Esophagus muscularis mucosa (tissue), 4 donors: Measurements from ENCODE around the gene EAF2.

ENCODE experiments used
- EP300 ChIP-seq: sonication (generic); formaldehyde crosslinking; IDR thresholded peaks from one replicate; pipeline ENCODE4 v1.6.1; 2017; ENCODE audit warnings: antibody characterized with exemption
- POLR2A ChIP-seq: fragments of 450-650 bp; IDR thresholded peaks from one replicate; pipeline ENCODE4 v1.6.1; 2017; ENCODE audit warnings: antibody characterized with exemption, moderate library complexity, mild to moderate bottlenecking, low read depth
- POLR2AphosphoS5 ChIP-seq, 2 donors: sonication (generic); formaldehyde crosslinking; IDR thresholded peaks; one replicate each; pipeline ENCODE4 v1.6.1; 2017; ENCODE audit warnings: antibody characterized with exemption in 2 of 2
- TF ChIP-seq, protein P1 (sequence below), 3 experiments: fragments of 200-600 bp in 2 of 3; fragments of 450-650 bp in 1 of 3; sonication (generic) in 2 of 3; IDR thresholded peaks; one replicate each; pipeline ENCODE4 v1.5.1; 2017 to 2019; ENCODE audit warnings: antibody characterized with exemption in 3 of 3, mild to moderate bottlenecking in 2 of 3, moderate library complexity in 1 of 3

DNA sequence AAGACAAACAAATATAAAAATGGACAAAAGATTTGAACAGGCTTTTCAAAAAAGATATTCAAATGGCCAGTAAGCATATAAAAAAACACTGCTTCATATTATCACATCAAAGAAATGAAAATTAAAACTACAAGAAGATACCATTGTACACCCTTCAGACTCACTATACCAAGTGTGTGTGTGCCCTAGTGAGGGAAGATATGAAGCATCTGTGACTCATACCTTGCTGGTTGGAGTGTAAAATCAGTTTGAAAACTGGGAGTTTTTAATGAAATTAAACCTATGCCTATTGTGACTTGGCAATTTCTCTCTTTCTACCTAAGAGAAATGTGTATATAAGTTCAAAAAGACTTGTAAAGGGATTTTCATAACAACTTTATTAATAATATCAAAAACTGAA is 35.7 kb downstream of the EAF2 start:
- TF ChIP-seq, protein P1, sequence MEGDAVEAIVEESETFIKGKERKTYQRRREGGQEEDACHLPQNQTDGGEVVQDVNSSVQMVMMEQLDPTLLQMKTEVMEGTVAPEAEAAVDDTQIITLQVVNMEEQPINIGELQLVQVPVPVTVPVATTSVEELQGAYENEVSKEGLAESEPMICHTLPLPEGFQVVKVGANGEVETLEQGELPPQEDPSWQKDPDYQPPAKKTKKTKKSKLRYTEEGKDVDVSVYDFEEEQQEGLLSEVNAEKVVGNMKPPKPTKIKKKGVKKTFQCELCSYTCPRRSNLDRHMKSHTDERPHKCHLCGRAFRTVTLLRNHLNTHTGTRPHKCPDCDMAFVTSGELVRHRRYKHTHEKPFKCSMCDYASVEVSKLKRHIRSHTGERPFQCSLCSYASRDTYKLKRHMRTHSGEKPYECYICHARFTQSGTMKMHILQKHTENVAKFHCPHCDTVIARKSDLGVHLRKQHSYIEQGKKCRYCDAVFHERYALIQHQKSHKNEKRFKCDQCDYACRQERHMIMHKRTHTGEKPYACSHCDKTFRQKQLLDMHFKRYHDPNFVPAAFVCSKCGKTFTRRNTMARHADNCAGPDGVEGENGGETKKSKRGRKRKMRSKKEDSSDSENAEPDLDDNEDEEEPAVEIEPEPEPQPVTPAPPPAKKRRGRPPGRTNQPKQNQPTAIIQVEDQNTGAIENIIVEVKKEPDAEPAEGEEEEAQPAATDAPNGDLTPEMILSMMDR (IDR thresholded peaks at IDR 0.05), result no peak
- TF ChIP-seq POLR2A, result no peak
- no peak for TF ChIP-seq POLR2AphosphoS5 (IDR thresholded peaks at IDR 0.05)
- no peak for TF ChIP-seq EP300
